Sigmoid colon (tissue), 4 donors: Measurements from ENCODE around the gene CDH23.

Experiments
- EP300 ChIP-seq, 4 donors: sonication (generic); formaldehyde crosslinking; IDR thresholded peaks; one replicate each; pipeline ENCODE4 v1.6.1; 2017; ENCODE audit warnings: antibody characterized with exemption in 4 of 4
- POLR2A ChIP-seq, 2 donors: fragments of 450-650 bp; IDR thresholded peaks; one replicate each; pipeline ENCODE4 v1.6.1; 2016; ENCODE audit warnings: antibody characterized with exemption in 2 of 2, mild to moderate bottlenecking in 2 of 2, moderate library complexity in 2 of 2
- POLR2AphosphoS5 ChIP-seq, 4 donors: sonication (generic); formaldehyde crosslinking; IDR thresholded peaks; one replicate each; pipeline ENCODE4 v1.6.1; 2017; ENCODE audit warnings: antibody characterized with exemption in 4 of 4
- TF ChIP-seq, protein P1 (sequence below), 4 experiments: fragments of 450-650 bp in 3 of 4; fragments of 200-600 bp in 1 of 4; IDR thresholded peaks; one replicate each; pipeline ENCODE4 v1.5.1; 2016 to 2019; ENCODE audit warnings: antibody characterized with exemption in 4 of 4, mild to moderate bottlenecking in 3 of 4, moderate library complexity in 2 of 4

DNA sequence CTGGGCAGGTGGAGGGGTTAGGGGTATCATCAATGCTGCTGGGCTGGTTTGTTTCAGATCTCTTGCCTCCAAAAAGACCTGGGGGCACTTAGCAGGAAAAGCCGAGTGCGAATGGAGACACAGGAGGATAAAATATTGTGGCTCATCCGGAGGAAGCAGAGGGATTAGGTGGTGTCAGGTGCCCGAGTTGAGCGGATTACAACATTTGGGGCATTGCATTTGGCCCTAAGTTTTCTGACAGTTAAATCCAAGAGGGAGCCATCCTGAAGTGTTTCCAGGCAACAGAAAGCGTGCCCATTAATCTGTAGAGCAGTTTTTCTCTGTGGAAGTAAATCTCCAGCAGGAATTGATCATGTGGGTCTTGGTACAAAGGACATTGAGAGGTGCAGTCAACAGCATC, 85.9 kb downstream of the CDH23 start:
- TF ChIP-seq, protein P1, sequence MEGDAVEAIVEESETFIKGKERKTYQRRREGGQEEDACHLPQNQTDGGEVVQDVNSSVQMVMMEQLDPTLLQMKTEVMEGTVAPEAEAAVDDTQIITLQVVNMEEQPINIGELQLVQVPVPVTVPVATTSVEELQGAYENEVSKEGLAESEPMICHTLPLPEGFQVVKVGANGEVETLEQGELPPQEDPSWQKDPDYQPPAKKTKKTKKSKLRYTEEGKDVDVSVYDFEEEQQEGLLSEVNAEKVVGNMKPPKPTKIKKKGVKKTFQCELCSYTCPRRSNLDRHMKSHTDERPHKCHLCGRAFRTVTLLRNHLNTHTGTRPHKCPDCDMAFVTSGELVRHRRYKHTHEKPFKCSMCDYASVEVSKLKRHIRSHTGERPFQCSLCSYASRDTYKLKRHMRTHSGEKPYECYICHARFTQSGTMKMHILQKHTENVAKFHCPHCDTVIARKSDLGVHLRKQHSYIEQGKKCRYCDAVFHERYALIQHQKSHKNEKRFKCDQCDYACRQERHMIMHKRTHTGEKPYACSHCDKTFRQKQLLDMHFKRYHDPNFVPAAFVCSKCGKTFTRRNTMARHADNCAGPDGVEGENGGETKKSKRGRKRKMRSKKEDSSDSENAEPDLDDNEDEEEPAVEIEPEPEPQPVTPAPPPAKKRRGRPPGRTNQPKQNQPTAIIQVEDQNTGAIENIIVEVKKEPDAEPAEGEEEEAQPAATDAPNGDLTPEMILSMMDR (IDR thresholded peaks at IDR 0.05): no peak
- TF ChIP-seq EP300 (IDR thresholded peaks at IDR 0.05) (no peak), POLR2AphosphoS5 (IDR thresholded peaks at IDR 0.05) (no peak), POLR2A (IDR thresholded peaks at IDR 0.05) (no peak)
